ENCODE measurements around the gene KCNAB2.

The KCNAB2 gene

GRCh38 chr1:6090288-6090687 lies 44.6 kb downstream of the KCNAB2 start:
- no peaks in the 10 kb centered on the region for H3K36me3 Mint-ChIP-seq (ENCODE audit: low read depth)
- peaks cover 27% of the 10 kb centered on the region for H3K4me1 Mint-ChIP-seq
- no peak for TF ChIP-seq CTCF (IDR thresholded peaks at IDR 0.05; ENCODE audit: unreplicated experiment in 3 of 3)
- H3K27me3 Mint-ChIP-seq (ENCODE audit: low read depth): peaks cover 47% of the 10 kb centered on the region
- no peaks in the 10 kb centered on the region for H3K9me3 Mint-ChIP-seq
- no peak overlapping the region for H3K27ac Mint-ChIP-seq
- no peak overlapping the region for H3K4me3 Mint-ChIP-seq

- no peak for TF ChIP-seq CTCF (IDR thresholded peaks at IDR 0.05; ENCODE audit: unreplicated experiment in 3 of 3)
- H3K36me3 Mint-ChIP-seq (ENCODE audit: low read depth): no peaks in the 10 kb centered on the region
- no peak overlapping the region for H3K4me3 Mint-ChIP-seq
- H3K27me3 Mint-ChIP-seq (ENCODE audit: low read depth): peaks cover 47% of the 10 kb centered on the region
- no peaks in the 10 kb centered on the region for H3K9me3 Mint-ChIP-seq
- H3K4me1 Mint-ChIP-seq: peaks cover 27% of the 10 kb centered on the region
- H3K27ac Mint-ChIP-seq: no peak overlapping the region
These were observed 45.5 kb downstream of the KCNAB2 start for GRCh38 chr1:6090996-6091822.

GRCh38 chr1:6091823-6092109 lies 46.1 kb downstream of the KCNAB2 start:
- Mint-ChIP-seq H3K9me3 (no peaks in the 10 kb centered on the region), H3K27me3 (ENCODE audit: low read depth) (peaks cover 44% of the 10 kb centered on the region), H3K36me3 (ENCODE audit: low read depth) (no peaks in the 10 kb centered on the region), H3K4me3 (no peak overlapping the region), H3K4me1 (peaks cover 24% of the 10 kb centered on the region), H3K27ac (no peak overlapping the region)
- TF ChIP-seq CTCF (IDR thresholded peaks at IDR 0.05; ENCODE audit: unreplicated experiment in 3 of 3): no peak

- Mint-ChIP-seq H3K27me3 (ENCODE audit: low read depth) (peaks cover 40% of the 10 kb centered on the region), H3K4me1 (peaks cover 20% of the 10 kb centered on the region), H3K36me3 (ENCODE audit: low read depth) (no peaks in the 10 kb centered on the region), H3K9me3 (no peaks in the 10 kb centered on the region), H3K4me3 (no peak overlapping the region), H3K27ac (no peak overlapping the region)
- no peak for TF ChIP-seq CTCF (IDR thresholded peaks at IDR 0.05; ENCODE audit: unreplicated experiment in 3 of 3)
These were observed 46.5 kb downstream of the KCNAB2 start for GRCh38 chr1:6092211-6092610.

- H3K4me1 Mint-ChIP-seq: peaks cover 15% of the 10 kb centered on the region
- no peaks in the 10 kb centered on the region for H3K9me3 Mint-ChIP-seq
- TF ChIP-seq CTCF (IDR thresholded peaks at IDR 0.05; ENCODE audit: unreplicated experiment in 3 of 3): no peak
- H3K4me3 Mint-ChIP-seq: no peak overlapping the region
- H3K27me3 Mint-ChIP-seq (ENCODE audit: low read depth): peaks cover 39% of the 10 kb centered on the region
- H3K36me3 Mint-ChIP-seq (ENCODE audit: low read depth): no peaks in the 10 kb centered on the region
- H3K27ac Mint-ChIP-seq: no peak overlapping the region
These were observed 47.4 kb downstream of the KCNAB2 start for GRCh38 chr1:6093071-6093470.

- no peaks in the 10 kb centered on the region for H3K36me3 Mint-ChIP-seq (ENCODE audit: low read depth)
- peaks cover 15% of the 10 kb centered on the region for H3K4me1 Mint-ChIP-seq
- no peak for TF ChIP-seq CTCF (IDR thresholded peaks at IDR 0.05; ENCODE audit: unreplicated experiment in 3 of 3)
- peaks cover 39% of the 10 kb centered on the region for H3K27me3 Mint-ChIP-seq (ENCODE audit: low read depth)
- H3K9me3 Mint-ChIP-seq: no peaks in the 10 kb centered on the region
- no peak overlapping the region for H3K27ac Mint-ChIP-seq
- no peak overlapping the region for H3K4me3 Mint-ChIP-seq
These were observed 47.9 kb downstream of the KCNAB2 start for GRCh38 chr1:6093611-6094010.

Data from nephron (organoid).